HG03442 (cell line): ENCODE data around the gene MAFG.
"Not testable (repeated sequence)": the region's sequence is repeated elsewhere in the genome, so short reads cannot be mapped to it uniquely, and the experiment has no call there.

ENCODE experiments used
- ATAC-seq: cut with Tn5 transposase; IDR thresholded peaks from one replicate; pipeline ENCODE4 v1.9.1; 2021; ENCODE audit warnings: mild to moderate bottlenecking, moderate library complexity; ENCODE audit not compliant: unreplicated experiment

MAFG gene

GRCh38 chr17:81958633-81959342 lies 31.3 kb upstream of the MAFG start:
- ATAC-seq, result no peak

GRCh38 chr17:81957691-81958432 lies 30.3 kb upstream of the MAFG start:
- ATAC-seq, result no peak

DNA sequence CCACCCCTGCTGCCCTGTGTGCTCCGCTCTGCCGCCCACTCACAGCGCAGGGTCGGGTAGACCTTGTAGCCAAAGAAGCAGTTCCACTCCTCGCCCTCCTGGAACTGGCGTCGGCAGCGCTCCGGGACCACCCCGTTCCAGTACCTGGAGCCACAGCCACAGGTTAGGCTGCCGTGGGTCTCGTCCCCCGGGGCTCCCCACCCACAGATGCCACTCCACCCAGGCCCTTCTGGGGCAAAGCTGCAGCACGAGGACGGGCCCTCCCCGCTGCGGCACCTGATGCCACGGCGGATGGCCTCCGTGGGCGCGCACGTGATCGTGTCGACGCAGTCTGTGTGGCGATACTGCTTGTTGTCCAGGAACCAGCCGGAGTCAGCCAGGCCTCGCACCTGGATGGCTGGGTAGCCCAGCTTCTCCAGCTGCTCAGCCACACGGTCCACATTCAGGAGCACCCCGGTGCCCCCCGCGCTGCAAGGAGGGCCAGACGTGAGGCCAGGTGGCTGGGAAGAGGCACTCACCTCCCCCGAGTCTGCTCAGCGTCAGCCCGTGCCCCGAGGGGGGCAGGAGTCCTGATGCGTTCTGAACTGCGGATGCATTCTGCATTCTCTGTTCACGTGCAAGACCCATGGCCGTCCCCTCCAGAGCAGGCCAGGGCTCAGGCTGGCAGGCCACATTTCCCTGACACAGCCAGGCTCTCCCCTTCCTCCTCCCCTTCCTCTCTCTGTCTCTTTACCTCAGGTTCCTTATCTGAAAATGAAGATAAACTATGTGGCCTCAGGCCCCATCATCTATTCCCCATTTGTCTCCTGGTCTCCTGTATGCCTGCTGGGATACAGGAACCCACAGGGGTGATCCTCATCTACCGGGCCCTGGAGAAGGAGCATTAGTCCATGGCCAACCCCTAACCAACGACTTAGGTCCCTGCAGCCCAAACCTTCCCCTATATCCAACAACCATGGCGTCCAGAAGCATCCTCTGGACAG lies 29.4 kb upstream of the MAFG start:
- no peak for ATAC-seq

DNA sequence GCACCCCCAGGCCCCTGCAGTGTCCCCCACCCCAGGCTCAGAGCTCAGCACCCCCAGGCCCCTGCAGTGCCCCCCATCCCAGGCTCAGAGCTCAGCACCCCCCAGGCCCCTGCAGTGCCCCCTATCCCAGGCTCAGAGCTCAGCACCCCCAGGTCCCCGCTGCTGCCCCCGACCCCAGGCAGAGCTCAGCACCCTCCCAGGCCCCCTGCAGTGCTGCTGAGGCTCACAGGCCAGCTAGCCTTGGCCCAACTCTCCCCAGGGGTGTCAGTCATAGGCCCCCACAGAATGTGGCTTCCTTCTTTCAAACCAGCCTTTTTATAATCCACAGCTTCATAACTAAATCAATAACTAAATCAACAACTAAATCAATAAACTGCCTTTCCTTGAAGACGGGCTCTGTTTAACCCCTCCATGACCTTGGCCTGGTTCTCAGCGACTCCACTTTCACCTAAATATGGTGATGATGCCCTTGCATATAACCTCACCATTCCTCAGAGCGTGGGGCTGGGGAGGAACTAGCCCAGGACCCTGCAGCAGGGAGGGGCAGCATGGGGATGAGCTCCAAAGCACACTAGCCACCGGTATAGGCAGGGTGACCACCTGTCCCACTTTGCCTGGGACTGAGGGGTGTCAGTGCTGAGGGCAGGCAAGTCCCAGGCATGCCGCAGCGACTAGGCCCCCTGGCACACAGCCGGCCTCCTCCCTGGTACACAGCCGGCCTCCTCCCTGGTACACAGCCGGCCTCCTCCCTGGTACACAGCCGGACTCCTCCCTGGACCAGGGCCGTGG lies 28.4 kb upstream of the MAFG start:
- no peak for ATAC-seq

DNA sequence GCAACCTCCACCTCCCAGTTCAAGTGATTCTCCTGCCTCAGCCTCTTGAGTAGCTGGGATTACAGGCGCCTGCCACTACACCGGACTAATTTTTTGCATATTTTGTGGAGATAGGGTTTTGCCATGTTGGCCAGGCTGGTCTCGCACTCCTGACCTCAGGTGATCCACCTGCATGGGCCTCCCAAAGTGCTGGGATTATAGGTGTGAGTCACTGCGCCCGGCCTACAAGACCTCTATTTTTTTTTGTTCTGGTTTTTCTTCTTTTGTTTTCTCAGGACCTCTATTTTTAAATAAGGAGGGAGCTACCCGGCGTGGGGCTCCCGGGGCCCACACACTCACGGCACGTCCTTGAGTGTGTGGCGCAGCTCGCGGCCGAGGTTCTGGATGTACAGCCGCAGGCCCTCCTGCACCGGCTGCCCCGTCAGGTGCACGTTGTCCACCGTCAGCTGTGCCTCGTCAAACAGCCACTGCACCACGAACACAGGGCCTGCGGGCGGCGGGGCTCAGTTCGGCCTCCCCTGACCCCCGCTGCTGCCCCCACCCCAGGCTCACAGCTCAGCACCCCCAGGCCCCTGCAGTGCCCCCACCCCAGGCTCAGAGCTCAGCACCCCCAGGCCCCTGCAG lies 27.6 kb upstream of the MAFG start:
- ATAC-seq, result no peak

- ATAC-seq, result no peak
These were observed 26.9 kb upstream of the MAFG start for GRCh38 chr17:81954131-81955057.

DNA sequence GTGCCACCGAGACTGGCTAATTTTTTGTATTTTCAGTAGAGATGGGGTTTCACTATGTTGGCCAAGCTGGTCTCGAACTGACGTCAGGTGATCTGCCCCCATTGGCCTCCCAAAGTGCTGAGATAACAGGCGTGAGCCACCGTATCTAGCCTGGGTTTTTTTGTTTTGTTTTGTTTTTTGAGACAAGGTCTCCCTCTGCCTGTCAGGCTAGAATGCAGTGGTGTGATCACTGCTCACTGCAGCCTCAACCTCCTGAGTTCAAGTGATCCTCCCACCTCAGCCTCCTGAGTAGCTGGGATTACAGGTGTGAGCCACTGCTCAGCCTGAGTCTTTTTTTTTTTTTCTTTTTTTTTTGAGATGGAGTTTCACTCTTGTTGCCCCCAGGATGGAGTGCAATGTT lies 25.9 kb upstream of the MAFG start:
- ATAC-seq, result not testable (repeated sequence)

GRCh38 chr17:81952792-81953228 lies 25.3 kb upstream of the MAFG start:
- no peak for ATAC-seq

GRCh38 chr17:81951785-81952684 lies 24.5 kb upstream of the MAFG start:
- ATAC-seq, result no peak

- ATAC-seq, result no peak
These were observed 23.0 kb upstream of the MAFG start for GRCh38 chr17:81950501-81950900.

DNA sequence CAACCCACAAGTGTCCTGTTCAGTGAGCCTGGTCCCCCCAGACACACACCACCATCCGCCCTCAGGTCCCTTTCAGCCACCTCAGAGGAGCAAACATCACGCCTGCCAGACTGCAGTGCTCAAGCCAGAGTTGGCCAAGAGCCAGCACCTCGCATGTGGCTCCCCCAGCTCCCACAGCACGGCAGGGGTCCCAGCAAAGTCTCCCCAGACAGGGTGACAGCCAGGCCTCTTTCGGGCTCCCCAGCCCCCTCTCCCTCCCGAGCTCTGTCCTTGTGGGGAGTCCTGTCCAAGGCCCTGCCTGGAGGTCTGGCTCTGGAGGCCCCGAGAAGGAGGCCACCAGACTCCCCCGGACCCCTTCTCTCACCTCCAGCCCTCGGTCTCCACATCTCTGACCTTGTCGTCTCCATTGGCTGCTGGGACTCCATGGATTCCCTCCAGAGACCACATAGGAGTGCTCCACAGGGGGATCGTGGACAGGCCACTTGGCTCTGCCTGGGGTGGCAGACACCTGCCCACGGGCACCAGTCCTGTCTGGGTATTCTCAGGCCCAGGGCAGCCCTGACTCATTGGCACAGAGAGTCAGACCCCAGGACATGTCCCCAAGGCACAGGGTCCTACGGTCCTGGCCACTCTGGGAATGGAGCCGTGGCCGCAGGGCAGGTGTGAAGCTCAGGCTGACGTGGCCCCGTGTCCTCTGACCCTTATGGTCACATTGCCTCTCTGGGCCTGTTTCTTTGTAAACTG lies 21.3 kb upstream of the MAFG start:
- ATAC-seq, result no peak

DNA sequence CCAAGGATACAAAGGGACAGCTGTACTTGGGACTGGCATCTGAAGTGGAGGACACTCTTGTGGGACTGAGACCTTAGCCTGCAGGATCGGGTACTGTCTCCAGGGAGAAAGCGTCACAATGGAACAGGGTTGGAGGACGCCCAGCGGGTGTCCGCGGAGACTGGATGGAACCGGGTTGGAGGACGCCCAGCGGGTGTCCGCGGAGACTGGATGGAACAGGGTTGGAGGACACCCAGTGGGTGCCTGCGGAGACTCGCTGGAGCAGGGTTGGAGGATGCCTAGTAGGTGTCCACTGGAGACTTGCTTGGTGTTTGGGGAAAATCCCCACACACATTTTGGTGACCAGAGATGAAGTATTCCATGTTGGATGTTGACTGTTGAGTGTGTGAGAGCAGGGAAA lies 19.7 kb upstream of the MAFG start, which contains the start of gene MYADML2:
TSS of gene MYADML2 (minus strand) at position 45 of the 400 bp plus-strand sequence. CDS start 5,492 bp downstream, outside the sequence.
- ATAC-seq, result no peak

GRCh38 chr17:81944858-81945257 lies 17.3 kb upstream of the MAFG start:
- ATAC-seq, result no peak

- no peak for ATAC-seq
These were observed 14.6 kb upstream of the MAFG start for GRCh38 chr17:81942167-81942553.

- no peak for ATAC-seq
These were observed 14.1 kb upstream of the MAFG start for GRCh38 chr17:81941484-81942166.
